Psoas muscle (tissue), 8 donors: Measurements from ENCODE around the gene PTGR2. TPM values are rescaled to one million over a fixed set of nuclear protein-coding genes. Genes with fewer than 3 reads are reported as not detected.
"Not testable (repeated sequence)": the region's sequence is repeated elsewhere in the genome, so short reads cannot be mapped to it uniquely, and the experiment has no call there.

Experiments used
- ATAC-seq, 4 donors: fragments of 200-7000 bp; cut with Tn5 transposase; one replicate each; pipeline ENCODE4 v1.9.1; 2020; ENCODE audit warnings: moderate library complexity in 3 of 4, mild to moderate bottlenecking in 2 of 4
- DNase-seq, 2 donors: peaks; one replicate each; pipeline ENCODE4 v3.0.0-alpha.2; 2020
- H3K27ac ChIP-seq: fragments of 200-600 bp; one replicate; pipeline ENCODE4 v1.8.0; 2022
- H3K27me3 ChIP-seq, 3 donors: fragments of 200-600 bp in 1 of 3; one replicate each; pipeline versions ENCODE4 v1.6.1 to v1.8.0; 2013 to 2022; ENCODE audit warnings: low read length in 2 of 3, mild to moderate bottlenecking in 2 of 3, moderate library complexity in 1 of 3; ENCODE audit not compliant: insufficient read depth in 3 of 3
- H3K36me3 ChIP-seq, 2 donors: fragments of 200-600 bp in 1 of 2; one replicate each; pipeline versions ENCODE4 v1.6.1 to v1.8.0; 2013 to 2022; ENCODE audit warnings: low read depth in 1 of 2, mild to moderate bottlenecking in 1 of 2, moderate library complexity in 1 of 2; ENCODE audit not compliant: insufficient read depth in 1 of 2
- H3K4me1 ChIP-seq: fragments of 200-600 bp; one replicate; pipeline ENCODE4 v1.8.0; 2022
- H3K4me3 ChIP-seq: fragments of 200-600 bp; one replicate; pipeline ENCODE4 v1.8.0; 2022; ENCODE audit warnings: mild to moderate bottlenecking
- H3K9me3 ChIP-seq: fragments of 200-600 bp; one replicate; pipeline ENCODE4 v1.8.0; 2022
- CTCF ChIP-seq: fragments of 200-600 bp; IDR thresholded peaks from one replicate; pipeline ENCODE4 v1.8.0; 2022; ENCODE audit warnings: antibody characterized with exemption
- WGBS, 3 donors: extraction: QIAGEN DNeasy Blood & Tissue Kit; methylation state at CpG; one replicate each; pipeline versions ENCODE4 v1.1.6 to v1.1.7; 2013; 5-methylcytosine and 5-hydroxymethylcytosine counted together
- intact Hi-C, 2 donors: fragments of 100-400 bp; cut with DNase I; formaldehyde crosslinking; loops; one replicate each; pipeline versions ENCODE4 v1.11.0 to v1.14.2; 2022
- polyA plus RNA-seq, 3 donors: library from polyadenylated mRNA; stranded (reverse); fragments of 200-250 nt; gene quantifications; one replicate each; pipeline ENCODE4 v1.2.3, GENCODE V29; 2013
- total RNA-seq, 4 donors: library from RNA; stranded (reverse); fragmentation: NEBNext Ultra II Directional in 2 of 4; extraction: Animal tissue kit (Norgen Biotek cat#: 25700) in 2 of 4; gene quantifications; one replicate each; pipeline versions ENCODE4 v1.2.1 to v1.2.4, GENCODE V29; 2021 to 2023
- donor health status: healthy with polysubstance abuse.
- donor health status: DM: no; HTN: no; CAD: no; lungs with moderate emphysema.
- donor health status: Bipolar disorder and iron deficiency.
- donor health status: healthy.
- donor health status: DM: yes; HTN: yes; CAD: no.
- donor health status: DM: no; HTN: no; CAD: no.
- donor health status: DM: no; HTN: no; CAD: no.
- donor health status: DM: yes; HTN: yes; CAD: no.

The PTGR2 gene
- total and polyA plus RNA-seq, 7 donors = 7.9 to 23.8 (median 12.3) TPM

- H3K4me3 ChIP-seq = no peak overlapping the region
- H3K27me3 ChIP-seq = no peaks in the 10 kb centered on the region
- DNase-seq = no peak
- H3K36me3 ChIP-seq = no peaks in the 10 kb centered on the region
- intact Hi-C loops = no loop called here
- no peaks in the 10 kb centered on the region for H3K9me3 ChIP-seq
- no peak for ATAC-seq
- H3K27ac ChIP-seq = no peak overlapping the region
- 48 to 59% (median 51%) methylated on average over 9 of the region's 9 CpGs for WGBS, 3 donors
- no peaks in the 10 kb centered on the region for H3K4me1 ChIP-seq
- no peak for TF ChIP-seq CTCF
Observed at GRCh38 chr14:73833530-73834260, 17.9 kb upstream of the PTGR2 start.

GRCh38 chr14:73834261-73834625 lies 17.4 kb upstream of the PTGR2 start:
- H3K4me1 ChIP-seq = no peaks in the 10 kb centered on the region
- no peaks in the 10 kb centered on the region for H3K36me3 ChIP-seq
- no peak overlapping the region for H3K27ac ChIP-seq
- intact Hi-C loops = no loop called here
- no peak for DNase-seq
- no peak overlapping the region for H3K4me3 ChIP-seq
- H3K9me3 ChIP-seq = no peaks in the 10 kb centered on the region
- ATAC-seq = no peak
- no peaks in the 10 kb centered on the region for H3K27me3 ChIP-seq
- no peak for TF ChIP-seq CTCF
- 95 to 97% (median 95%) methylated on average over 4 of the region's 4 CpGs for WGBS, 3 donors

GRCh38 chr14:73838293-73839034 lies 13.2 kb upstream of the PTGR2 start:
- H3K4me3 ChIP-seq, DNase-seq, H3K36me3 ChIP-seq, H3K9me3 ChIP-seq, ATAC-seq, H3K4me1 ChIP-seq, H3K27ac ChIP-seq, intact Hi-C loops, H3K27me3 ChIP-seq: not testable (repeated sequence)
- WGBS, 3 donors = 90 to 93% (median 90%) methylated on average over 7 of the region's 7 CpGs

GRCh38 chr14:73842201-73842600 lies 9.4 kb upstream of the PTGR2 start:
- H3K4me1 ChIP-seq = no peaks in the 10 kb centered on the region
- WGBS, 3 donors = 94 to 100% (median 100%) methylated on average over 1 of the region's 1 CpG
- no peak overlapping the region for H3K27ac ChIP-seq
- no peaks in the 10 kb centered on the region for H3K36me3 ChIP-seq
- no peaks in the 10 kb centered on the region for H3K27me3 ChIP-seq
- no peak for TF ChIP-seq CTCF
- DNase-seq (no peak), ATAC-seq (no peak)
- intact Hi-C loops = no loop called here
- no peaks in the 10 kb centered on the region for H3K9me3 ChIP-seq
- H3K4me3 ChIP-seq = no peak overlapping the region

- intact Hi-C loops = no loop called here
- DNase-seq (no peak), ATAC-seq (no peak)
- no peak overlapping the region for H3K4me3 ChIP-seq
- H3K4me1 ChIP-seq = no peaks in the 10 kb centered on the region
- H3K27me3 ChIP-seq = no peaks in the 10 kb centered on the region
- H3K27ac ChIP-seq = no peak overlapping the region
- H3K36me3 ChIP-seq = no peaks in the 10 kb centered on the region
- no peaks in the 10 kb centered on the region for H3K9me3 ChIP-seq
- TF ChIP-seq CTCF = no peak
- WGBS, 3 donors = 30 to 56% (median 33%) methylated on average over 2 of the region's 2 CpGs
Observed at GRCh38 chr14:73842851-73843250, 8.8 kb upstream of the PTGR2 start.
